HEK293 (cell line): ENCODE measurements around the gene PPM1E.

Experiments used
- ELK4 ChIP-seq: IDR thresholded peaks from 2 replicates; pipeline ENCODE4 v1.6.1; 2011; ENCODE audit warnings: mild to moderate bottlenecking, low read depth, low read length, borderline replicate concordance
- GLI2 ChIP-seq: fragments of 450-650 bp; formaldehyde crosslinking; IDR thresholded peaks from 2 replicates; pipeline ENCODE4; 2017; ENCODE audit warnings: missing biosample characterization, missing genetic modification characterization, low read depth, borderline replicate concordance
- GLI4 ChIP-seq: fragments of 450-650 bp; formaldehyde crosslinking; IDR thresholded peaks from 2 replicates; pipeline ENCODE4 v1.5.1; 2016; ENCODE audit warnings: missing biosample characterization, missing genetic modification characterization
- KLF17 ChIP-seq: fragments of 450-650 bp; formaldehyde crosslinking; IDR thresholded peaks from 2 replicates; pipeline ENCODE4 v1.5.1; 2016; ENCODE audit warnings: missing biosample characterization, missing genetic modification characterization
- OVOL3 ChIP-seq: fragments of 450-650 bp; formaldehyde crosslinking; IDR thresholded peaks from 2 replicates; pipeline ENCODE4 v1.5.1; 2016; ENCODE audit warnings: missing biosample characterization, missing genetic modification characterization
- PATZ1 ChIP-seq: fragments of 450-650 bp; formaldehyde crosslinking; IDR thresholded peaks from 2 replicates; pipeline ENCODE4 v1.5.1; 2016; ENCODE audit warnings: missing biosample characterization, missing genetic modification characterization
- SALL2 ChIP-seq: fragments of 450-650 bp; formaldehyde crosslinking; IDR thresholded peaks from 2 replicates; pipeline ENCODE4 v1.5.0; 2017; ENCODE audit warnings: missing biosample characterization, mild to moderate bottlenecking, missing genetic modification characterization, borderline replicate concordance
- WT1 ChIP-seq: fragments of 450-650 bp; formaldehyde crosslinking; IDR thresholded peaks from 2 replicates; pipeline ENCODE4 v1.5.1; 2016; ENCODE audit warnings: missing biosample characterization, missing genetic modification characterization
- ZBTB20 ChIP-seq: fragments of 450-650 bp; formaldehyde crosslinking; IDR thresholded peaks from 2 replicates; pipeline ENCODE4 v1.5.1; 2016; ENCODE audit warnings: missing biosample characterization, missing genetic modification characterization
- ZBTB26 ChIP-seq: fragments of 450-650 bp; formaldehyde crosslinking; optimal IDR thresholded peaks from 2 replicates; pipeline ENCODE3; 2016; ENCODE audit warnings: missing biosample characterization, mild to moderate bottlenecking, missing genetic modification characterization
- ZFP41 ChIP-seq: fragments of 450-650 bp; formaldehyde crosslinking; IDR thresholded peaks from 2 replicates; pipeline ENCODE4 v1.5.1; 2016; ENCODE audit warnings: missing biosample characterization, missing genetic modification characterization, borderline replicate concordance
- ZNF157 ChIP-seq: fragments of 450-650 bp; formaldehyde crosslinking; IDR thresholded peaks from 2 replicates; pipeline ENCODE4 v1.5.1; 2016; ENCODE audit warnings: missing biosample characterization, missing genetic modification characterization
- ZNF184 ChIP-seq: fragments of 450-650 bp; IDR thresholded peaks from 2 replicates; pipeline ENCODE4 v1.5.1; 2018; ENCODE audit warnings: missing biosample characterization, mild to moderate bottlenecking, missing genetic modification characterization
- ZNF221 ChIP-seq: fragments of 450-650 bp; formaldehyde crosslinking; IDR thresholded peaks from 2 replicates; pipeline ENCODE4 v1.5.1; 2017; ENCODE audit warnings: missing biosample characterization, missing genetic modification characterization, borderline replicate concordance
- ZNF223 ChIP-seq: fragments of 450-650 bp; formaldehyde crosslinking; IDR thresholded peaks from 2 replicates; pipeline ENCODE4 v1.5.1; 2016; ENCODE audit warnings: missing biosample characterization, missing genetic modification characterization
- ZNF362 ChIP-seq: fragments of 450-650 bp; formaldehyde crosslinking; IDR thresholded peaks from 2 replicates; pipeline ENCODE4 v1.5.1; 2016; ENCODE audit warnings: missing biosample characterization, missing genetic modification characterization
- ZNF514 ChIP-seq: fragments of 450-650 bp; formaldehyde crosslinking; IDR thresholded peaks from 2 replicates; pipeline ENCODE4 v1.5.1; 2016; ENCODE audit warnings: missing biosample characterization, missing genetic modification characterization
- ZNF549 ChIP-seq: fragments of 450-650 bp; IDR thresholded peaks from 2 replicates; pipeline ENCODE4 v1.5.1; 2018; ENCODE audit warnings: missing biosample characterization, missing genetic modification characterization, mild to moderate bottlenecking, inconsistent platforms, moderate library complexity
- ZNF558 ChIP-seq: fragments of 450-650 bp; formaldehyde crosslinking; IDR thresholded peaks from 2 replicates; pipeline ENCODE4 v1.5.1; 2016; ENCODE audit warnings: missing biosample characterization, missing genetic modification characterization
- ZNF561 ChIP-seq: fragments of 450-650 bp; IDR thresholded peaks from 2 replicates; pipeline ENCODE4 v1.5.1; 2018; ENCODE audit warnings: missing biosample characterization, missing genetic modification characterization, borderline replicate concordance
- ZNF585B ChIP-seq: fragments of 450-650 bp; formaldehyde crosslinking; IDR thresholded peaks from 2 replicates; pipeline ENCODE4 v1.5.1; 2016; ENCODE audit warnings: missing biosample characterization, missing genetic modification characterization
- ZNF639 ChIP-seq: fragments of 450-650 bp; formaldehyde crosslinking; IDR thresholded peaks from 2 replicates; pipeline ENCODE4 v1.5.1; 2016; ENCODE audit warnings: missing biosample characterization, missing genetic modification characterization
- ZNF664 ChIP-seq: fragments of 450-650 bp; formaldehyde crosslinking; IDR thresholded peaks from 2 replicates; pipeline ENCODE4 v1.5.1; 2016; ENCODE audit warnings: missing biosample characterization, missing genetic modification characterization
- ZNF777 ChIP-seq: fragments of 450-650 bp; formaldehyde crosslinking; IDR thresholded peaks from 2 replicates; pipeline ENCODE4 v1.5.1; 2017; ENCODE audit warnings: missing biosample characterization, missing genetic modification characterization, borderline replicate concordance
- ZNF785 ChIP-seq: fragments of 450-650 bp; formaldehyde crosslinking; IDR thresholded peaks from 2 replicates; pipeline ENCODE4 v1.5.1; 2016; ENCODE audit warnings: missing biosample characterization, missing genetic modification characterization
- ZSCAN18 ChIP-seq: fragments of 450-650 bp; formaldehyde crosslinking; IDR thresholded peaks from 2 replicates; pipeline ENCODE4 v1.5.1; 2016; ENCODE audit warnings: missing biosample characterization, missing genetic modification characterization
- ZSCAN30 ChIP-seq: fragments of 450-650 bp; IDR thresholded peaks from 2 replicates; pipeline ENCODE4 v1.5.1; 2018; ENCODE audit warnings: missing biosample characterization, mild to moderate bottlenecking, missing genetic modification characterization, moderate library complexity
- ZSCAN4 ChIP-seq: fragments of 450-650 bp; formaldehyde crosslinking; IDR thresholded peaks from 2 replicates; pipeline ENCODE4 v1.5.1; 2017; ENCODE audit warnings: missing biosample characterization, missing genetic modification characterization

Gene PPM1E

GRCh38 chr17:58822148-58823050 lies 66.7 kb downstream of the PPM1E start (continued):
- no peak for TF ChIP-seq ZNF561 (tag by site-specific recombination)
- TF ChIP-seq ZNF777 (tag by site-specific recombination), result no peak
- no peak for TF ChIP-seq ZSCAN18 (tag by site-specific recombination)
- TF ChIP-seq WT1 (tag by site-specific recombination), result no peak
- peak; percentile 85 for TF ChIP-seq ZNF664
- TF ChIP-seq ZNF223 (tag by site-specific recombination), result peak; percentile 36; the same call in 1 of the 2 replicates
- 0 out of 2 replicates have a peak, but pooled peaks have one; percentile 60 for TF ChIP-seq ZNF514 (tag by site-specific recombination)
- TF ChIP-seq ZNF184 (tag by site-specific recombination), result no peak
- TF ChIP-seq ZBTB26 (tag by site-specific recombination), result no peak
- no peak for TF ChIP-seq ZNF585B (tag by site-specific recombination)
- no peak for TF ChIP-seq ELK4
- no peak for TF ChIP-seq PATZ1 (tag by site-specific recombination)
- TF ChIP-seq ZNF362 (tag by site-specific recombination), result no peak
- no peak for TF ChIP-seq ZNF785 (tag by site-specific recombination)
- no peak for TF ChIP-seq GLI4 (tag by site-specific recombination)
- TF ChIP-seq ZFP41 (tag by site-specific recombination), result no peak
- TF ChIP-seq OVOL3 (tag by site-specific recombination), result peak; percentile 70; the same call in 1 of the 2 replicates
- TF ChIP-seq KLF17 (tag by site-specific recombination), result no peak
- peak; percentile 74 for TF ChIP-seq ZNF639
- TF ChIP-seq ZSCAN30, result no peak
- TF ChIP-seq ZNF558 (tag by site-specific recombination), result peak; percentile 91
- TF ChIP-seq ZNF221 (tag by site-specific recombination), result peak; percentile 79; the same call in 1 of the 2 replicates
- no peak for TF ChIP-seq ZSCAN4 (tag by site-specific recombination)
- TF ChIP-seq GLI2 (tag by site-specific recombination), result peak; percentile 56; the same call in 1 of the 2 replicates
- TF ChIP-seq ZBTB20 (tag by site-specific recombination), result no peak
- no peak for TF ChIP-seq ZNF549
- TF ChIP-seq SALL2 (tag by site-specific recombination), result no peak
- TF ChIP-seq ZNF157 (tag by site-specific recombination), result no peak
